HFFc6 (cell line): Measurements from ENCODE around the gene TTLL6. TPM values are rescaled to one million over a fixed set of nuclear protein-coding genes. Genes with fewer than 3 reads are reported as not detected.
A peak's percentile ranks its signal among the peaks of the same experiment; 100 is the strongest.

Experiments
- DNase-seq: peaks from one replicate; pipeline ENCODE4 v3.0.0-alpha.2; 2018
- H3K27ac Mint-ChIP-seq: 2 replicates; pipeline ENCODE4 v1.8.0; 2020; ENCODE audit warnings: mild to moderate bottlenecking, mixed read lengths
- H3K27me3 Mint-ChIP-seq: 2 replicates; pipeline ENCODE4 v1.8.0; 2021; ENCODE audit warnings: mild to moderate bottlenecking, moderate library complexity, mixed read lengths; ENCODE audit not compliant: insufficient read depth
- H3K36me3 Mint-ChIP-seq: 2 replicates; pipeline ENCODE4 v1.8.0; 2021; ENCODE audit warnings: low read depth, mixed read lengths
- H3K4me1 Mint-ChIP-seq: 2 replicates; pipeline ENCODE4 v1.8.0; 2020; ENCODE audit warnings: low read depth, mixed read lengths
- H3K4me3 Mint-ChIP-seq: 2 replicates; pipeline ENCODE4 v1.8.0; 2020; ENCODE audit warnings: mild to moderate bottlenecking, moderate library complexity, mixed read lengths
- H3K9me3 Mint-ChIP-seq: 2 replicates; pipeline ENCODE4 v1.8.0; 2020; ENCODE audit warnings: mild to moderate bottlenecking, mixed read lengths
- CTCF ChIP-seq: fragments of 200-600 bp; sonication (generic); IDR thresholded peaks from 2 replicates; pipeline ENCODE4 v1.5.0; 2021; ENCODE audit warnings: antibody characterized with exemption, mild to moderate bottlenecking
- total RNA-seq, 6 experiments: library from RNA; stranded (reverse); fragmentation: NEBNext Ultra II Directional; extraction: Animal tissue kit (Norgen Biotek cat#: 25700); gene quantifications; 2 replicates in 1 of 6; 3 replicates in 5 of 6; pipeline ENCODE4 v1.2.3, GENCODE V29; 2021

The TTLL6 gene
- total RNA-seq, 6 experiments from 2014 or later = not detected

GRCh38 chr17:48819466-48819865 lies 2.4 kb upstream of the TTLL6 start:
- Mint-ChIP-seq H3K27ac (no peak overlapping the region), H3K36me3 (no peaks in the 10 kb centered on the region), H3K4me1 (peaks cover 16% of the 10 kb centered on the region), H3K9me3 (no peaks in the 10 kb centered on the region), H3K27me3 (peaks cover 28% of the 10 kb centered on the region), H3K4me3 (no peak overlapping the region)
- no peak for TF ChIP-seq CTCF
- no peak for DNase-seq

- Mint-ChIP-seq H3K36me3 (no peaks in the 10 kb centered on the region), H3K4me3 (no peak overlapping the region), H3K9me3 (no peaks in the 10 kb centered on the region), H3K27me3 (peaks cover 33% of the 10 kb centered on the region), H3K27ac (no peak overlapping the region), H3K4me1 (peaks cover 16% of the 10 kb centered on the region)
- TF ChIP-seq CTCF = no peak
- DNase-seq = no peak
Observed at GRCh38 chr17:48818361-48818841, 1.4 kb upstream of the TTLL6 start.

GRCh38 chr17:48816438-48816773 lies 623 bp downstream of the TTLL6 start:
- Mint-ChIP-seq H3K27me3 (peaks cover 42% of the 10 kb centered on the region), H3K4me1 (peaks cover 16% of the 10 kb centered on the region), H3K36me3 (no peaks in the 10 kb centered on the region), H3K4me3 (peak overlapping the region; percentile 43), H3K9me3 (no peaks in the 10 kb centered on the region), H3K27ac (no peak overlapping the region)
- no peak for TF ChIP-seq CTCF
- no peak for DNase-seq

- DNase-seq = no peak
- TF ChIP-seq CTCF = no peak
- Mint-ChIP-seq H3K9me3 (no peaks in the 10 kb centered on the region), H3K4me1 (peaks cover 16% of the 10 kb centered on the region), H3K36me3 (no peaks in the 10 kb centered on the region), H3K27ac (no peak overlapping the region), H3K27me3 (peaks cover 42% of the 10 kb centered on the region), H3K4me3 (no peak overlapping the region)
Observed at GRCh38 chr17:48815311-48815710, 1.7 kb downstream of the TTLL6 start.

GRCh38 chr17:48814504-48814903 lies 2.5 kb downstream of the TTLL6 start:
- H3K36me3 Mint-ChIP-seq = no peaks in the 10 kb centered on the region
- H3K27me3 Mint-ChIP-seq = peaks cover 42% of the 10 kb centered on the region
- no peak overlapping the region for H3K27ac Mint-ChIP-seq
- TF ChIP-seq CTCF = peak; percentile 94
- peak; percentile 17 for DNase-seq
- peaks cover 12% of the 10 kb centered on the region for H3K4me1 Mint-ChIP-seq
- H3K4me3 Mint-ChIP-seq = no peak overlapping the region
- no peaks in the 10 kb centered on the region for H3K9me3 Mint-ChIP-seq

- Mint-ChIP-seq H3K27ac (no peak overlapping the region), H3K36me3 (no peaks in the 10 kb centered on the region), H3K4me3 (no peak overlapping the region), H3K4me1 (peaks cover 9% of the 10 kb centered on the region), H3K27me3 (peaks cover 40% of the 10 kb centered on the region), H3K9me3 (no peaks in the 10 kb centered on the region)
- TF ChIP-seq CTCF = no peak
- no peak for DNase-seq
Observed at GRCh38 chr17:48812001-48812400, 5.0 kb downstream of the TTLL6 start.
